Measurements from ENCODE around the gene JMJD4.

DNA sequence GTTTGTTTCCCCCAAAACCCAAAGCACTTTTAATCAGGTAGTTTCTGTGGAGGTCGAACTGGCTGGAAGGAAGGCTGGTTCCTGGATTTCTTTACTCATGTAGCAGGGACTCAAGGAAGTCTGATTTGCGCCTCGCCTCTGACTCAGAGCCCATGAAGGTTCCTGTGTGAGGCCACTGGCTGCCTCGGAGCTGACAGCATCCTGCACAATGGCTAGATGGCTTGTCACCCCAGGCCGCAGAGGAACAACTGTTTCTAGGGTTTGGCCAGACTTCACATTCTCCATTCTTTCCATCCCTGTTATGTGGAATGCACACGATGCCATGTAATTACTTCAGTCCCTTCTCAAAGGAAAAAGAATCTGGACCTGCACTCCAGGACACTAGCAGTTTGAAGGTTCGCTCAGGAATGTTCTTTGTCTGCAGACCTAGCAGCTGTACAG lies 41.2 kb upstream of the JMJD4 start:
- TF ChIP-seq, protein P1, sequence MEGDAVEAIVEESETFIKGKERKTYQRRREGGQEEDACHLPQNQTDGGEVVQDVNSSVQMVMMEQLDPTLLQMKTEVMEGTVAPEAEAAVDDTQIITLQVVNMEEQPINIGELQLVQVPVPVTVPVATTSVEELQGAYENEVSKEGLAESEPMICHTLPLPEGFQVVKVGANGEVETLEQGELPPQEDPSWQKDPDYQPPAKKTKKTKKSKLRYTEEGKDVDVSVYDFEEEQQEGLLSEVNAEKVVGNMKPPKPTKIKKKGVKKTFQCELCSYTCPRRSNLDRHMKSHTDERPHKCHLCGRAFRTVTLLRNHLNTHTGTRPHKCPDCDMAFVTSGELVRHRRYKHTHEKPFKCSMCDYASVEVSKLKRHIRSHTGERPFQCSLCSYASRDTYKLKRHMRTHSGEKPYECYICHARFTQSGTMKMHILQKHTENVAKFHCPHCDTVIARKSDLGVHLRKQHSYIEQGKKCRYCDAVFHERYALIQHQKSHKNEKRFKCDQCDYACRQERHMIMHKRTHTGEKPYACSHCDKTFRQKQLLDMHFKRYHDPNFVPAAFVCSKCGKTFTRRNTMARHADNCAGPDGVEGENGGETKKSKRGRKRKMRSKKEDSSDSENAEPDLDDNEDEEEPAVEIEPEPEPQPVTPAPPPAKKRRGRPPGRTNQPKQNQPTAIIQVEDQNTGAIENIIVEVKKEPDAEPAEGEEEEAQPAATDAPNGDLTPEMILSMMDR (IDR thresholded peaks at IDR 0.05 in 4 of 5, conservative IDR thresholded peaks at IDR 0.05 in 1 of 5): no peak
- no peak for TF ChIP-seq POLR2A (IDR thresholded peaks at IDR 0.05)

All from gastrocnemius medialis (tissue), 4 donors.